Stimulated activated CD4-positive, alpha-beta T cell treated with anti-CD3 and anti-CD28 coated beads, TNF-alpha, amount 100 ng/mL, for 1 hour (primary cell): ENCODE data around the gene DUSP5.
"Not testable (repeated sequence)": the region's sequence is repeated elsewhere in the genome, so short reads cannot be mapped to it uniquely, and the experiment has no call there.

Experiments
- DNase-seq, 3 donors: peaks; one replicate each; pipeline ENCODE4 v3.0.0-alpha.2; 2020; ENCODE audit warnings: low read depth in 3 of 3, low spot score in 1 of 3

The DUSP5 gene, protein sequence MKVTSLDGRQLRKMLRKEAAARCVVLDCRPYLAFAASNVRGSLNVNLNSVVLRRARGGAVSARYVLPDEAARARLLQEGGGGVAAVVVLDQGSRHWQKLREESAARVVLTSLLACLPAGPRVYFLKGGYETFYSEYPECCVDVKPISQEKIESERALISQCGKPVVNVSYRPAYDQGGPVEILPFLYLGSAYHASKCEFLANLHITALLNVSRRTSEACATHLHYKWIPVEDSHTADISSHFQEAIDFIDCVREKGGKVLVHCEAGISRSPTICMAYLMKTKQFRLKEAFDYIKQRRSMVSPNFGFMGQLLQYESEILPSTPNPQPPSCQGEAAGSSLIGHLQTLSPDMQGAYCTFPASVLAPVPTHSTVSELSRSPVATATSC

DNA sequence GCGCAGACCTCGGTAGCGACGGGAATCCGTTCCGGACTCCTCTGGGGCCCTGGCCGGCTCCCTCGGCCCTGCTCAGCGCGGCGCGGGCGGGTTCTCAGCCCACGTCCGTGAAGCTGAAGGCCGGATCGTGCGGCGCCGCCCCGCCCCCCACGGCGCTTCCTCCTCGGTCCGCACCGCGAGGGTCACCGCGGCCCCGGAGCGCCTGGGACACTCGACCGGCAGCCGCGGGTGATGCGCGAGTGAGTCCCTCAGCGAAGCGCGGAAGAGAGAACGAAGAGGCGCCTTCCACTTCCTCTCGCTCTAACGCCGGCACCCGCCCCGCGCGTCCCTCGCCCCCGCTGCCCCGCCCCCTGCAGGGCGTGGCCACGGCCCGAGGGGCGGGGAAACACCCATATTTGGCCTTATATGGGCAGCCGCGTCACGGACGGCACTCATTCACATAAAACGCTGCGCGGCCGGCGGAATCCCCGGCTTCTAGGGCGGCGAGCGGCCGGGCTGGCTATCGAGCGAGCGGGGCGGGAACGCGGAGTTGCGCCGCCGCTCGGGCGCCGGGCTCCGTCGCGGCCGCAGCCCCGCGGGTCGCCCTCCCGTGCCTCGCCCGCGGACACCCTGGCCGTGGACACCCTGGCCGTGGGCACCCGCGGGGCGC lies at the start of gene DUSP5:
Gene DUSP5, plus strand, starts transcription at position 470 of the 649 bp plus-strand sequence. CDS start 215 bp downstream, outside the sequence.
- peak; percentile 87 to 95 (median 93) for DNase-seq

DNA sequence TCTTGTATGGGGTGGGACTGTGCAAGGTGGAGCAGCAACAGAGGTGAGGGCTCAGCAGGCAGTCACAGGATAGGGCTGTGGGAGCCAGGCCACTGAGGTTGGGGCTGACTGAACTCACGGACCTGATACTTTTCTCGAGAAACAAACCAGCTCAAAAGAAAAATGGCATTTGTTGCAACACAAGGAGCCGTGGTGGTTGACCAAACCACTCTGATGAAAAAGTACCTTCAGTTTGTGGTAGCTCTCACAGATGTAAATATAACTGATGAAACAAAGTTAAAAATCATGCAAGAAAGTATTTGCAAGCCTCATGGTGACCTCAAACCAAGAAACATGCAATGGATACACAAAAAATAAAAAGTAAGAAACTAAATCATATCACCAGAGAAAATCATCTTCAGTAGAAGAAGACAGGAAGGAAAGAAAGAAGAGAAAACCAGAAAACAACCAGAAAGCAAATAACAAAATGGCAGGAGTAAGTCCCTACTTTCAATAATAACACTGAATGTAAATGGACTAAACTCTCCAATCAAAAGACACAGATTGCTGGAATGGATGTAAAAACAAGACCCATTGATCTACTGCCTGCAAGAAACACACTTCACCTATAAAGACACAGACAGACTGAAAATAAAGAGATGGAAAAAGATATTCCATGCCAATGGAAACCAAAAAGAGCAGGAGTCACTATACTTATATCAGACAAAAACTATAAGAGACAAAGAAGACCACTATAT lies 48.9 kb upstream of the DUSP5 start:
- no peak for DNase-seq

DNA sequence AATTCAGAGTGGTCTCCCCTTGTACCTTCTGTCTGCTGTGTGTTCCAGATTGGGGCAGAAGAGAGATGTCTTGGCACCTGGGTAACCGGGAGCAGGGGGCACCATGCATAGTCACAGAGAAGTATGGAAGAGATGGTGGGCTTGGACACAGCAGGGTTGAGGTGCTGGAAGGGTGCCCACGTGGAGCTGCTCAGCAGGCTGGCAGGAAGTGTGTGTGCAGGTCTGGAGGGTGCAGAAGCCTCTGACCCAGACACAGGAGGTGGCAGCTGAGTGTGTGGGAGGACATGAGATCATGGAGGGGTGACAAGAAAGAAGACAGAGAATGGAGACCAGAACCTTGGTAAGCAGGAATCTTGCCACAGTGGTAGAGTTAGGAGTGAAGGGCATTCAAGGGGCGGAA lies 42.3 kb upstream of the DUSP5 start:
- no peak for DNase-seq

DNA sequence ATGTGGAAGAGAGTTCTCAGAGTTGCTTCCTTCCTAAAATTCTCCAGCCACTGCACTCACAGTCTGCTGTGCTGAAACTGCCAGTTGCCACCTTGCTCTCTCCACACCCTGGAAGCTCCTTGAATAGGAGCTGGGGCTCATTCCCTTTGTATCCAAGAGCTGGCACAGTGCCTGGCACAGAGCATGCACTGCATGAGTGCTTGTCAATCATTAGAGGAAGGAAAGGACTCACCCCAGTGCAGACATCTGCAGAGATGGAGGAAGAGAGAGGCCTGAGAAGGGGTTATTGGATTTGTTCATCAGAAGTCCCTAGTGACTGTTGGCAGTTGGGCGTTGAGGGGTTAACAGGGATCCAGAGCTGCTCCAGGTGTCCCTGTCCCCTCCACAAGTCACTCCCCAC lies 41.7 kb upstream of the DUSP5 start:
- no peak for DNase-seq

DNA sequence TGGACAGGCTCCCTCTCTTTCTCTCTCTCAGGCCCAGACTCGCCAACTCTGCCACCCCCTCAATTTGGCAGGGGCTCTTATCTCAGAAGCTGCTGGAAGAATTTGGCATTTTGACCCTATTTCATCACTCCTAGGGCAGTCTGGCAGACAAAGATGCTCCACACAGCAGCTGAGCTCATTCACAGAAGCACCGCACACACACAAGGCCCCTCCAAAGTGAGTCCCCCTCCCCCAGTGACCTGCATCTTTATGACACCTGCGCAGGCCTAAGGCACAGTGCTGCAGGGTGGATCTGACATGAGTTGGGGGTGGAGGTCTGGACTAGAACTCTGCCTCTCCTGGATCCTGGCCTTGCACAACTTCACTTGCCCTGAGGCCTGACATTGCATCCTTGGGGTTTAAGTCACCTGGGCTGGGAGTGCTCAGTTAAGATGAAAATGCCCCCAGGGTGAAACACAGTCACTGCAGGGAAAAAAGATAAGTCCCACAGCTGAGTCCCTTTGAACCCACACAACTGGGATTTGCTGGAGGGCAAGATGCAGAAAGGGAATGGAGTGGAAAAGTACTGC lies 41.1 kb upstream of the DUSP5 start:
- DNase-seq = no peak

DNA sequence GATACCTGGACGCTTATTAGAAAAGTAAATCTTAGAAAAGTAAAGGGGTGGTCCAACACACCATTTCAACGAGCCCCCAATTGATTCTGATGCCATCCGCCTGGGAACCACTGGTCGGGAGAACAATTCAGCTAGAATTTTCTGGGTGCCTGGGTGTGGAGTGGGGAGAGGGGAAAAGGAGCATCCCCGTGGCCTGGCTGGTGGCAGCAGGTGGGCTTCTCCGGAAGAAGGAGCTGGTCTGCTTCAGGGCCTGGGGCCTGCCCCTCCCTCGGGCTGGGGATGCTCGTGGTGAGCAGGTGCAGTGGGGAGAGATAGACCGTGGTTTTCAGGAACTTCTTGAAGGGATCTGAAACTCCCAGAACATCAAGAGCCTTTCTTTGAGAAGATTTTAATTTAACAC lies 39.9 kb upstream of the DUSP5 start:
- DNase-seq = no peak

DNA sequence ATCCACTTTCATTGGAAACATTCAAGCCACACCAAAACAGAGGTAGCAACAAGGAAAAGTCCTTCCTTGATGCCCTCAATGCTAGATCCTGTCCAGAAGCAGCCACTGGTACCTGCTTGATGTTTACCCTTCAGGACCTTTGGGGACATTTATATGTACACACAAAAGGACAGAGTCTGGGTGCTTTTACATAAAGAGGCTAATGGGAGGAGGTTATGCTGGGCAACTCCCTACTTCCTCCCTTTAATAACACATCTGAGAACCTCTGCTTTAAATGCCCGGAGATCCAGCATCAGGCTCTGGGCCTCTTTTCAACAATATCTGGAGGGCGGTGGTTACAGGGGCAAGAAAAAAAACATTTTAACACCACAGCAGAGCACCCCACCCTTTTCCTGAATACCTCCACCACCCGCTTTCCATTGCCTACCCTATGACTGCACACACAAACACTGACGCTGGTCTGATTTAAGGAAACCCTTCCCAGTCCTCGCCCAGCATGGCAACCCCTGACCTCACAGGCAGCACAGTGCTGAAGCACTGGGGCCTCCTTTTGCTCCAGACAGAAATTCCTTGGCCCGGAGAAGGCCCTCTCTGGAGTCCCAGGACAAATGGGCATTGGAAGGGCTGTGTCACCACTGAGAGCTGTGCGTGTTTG lies 39.3 kb upstream of the DUSP5 start:
- no peak for DNase-seq

DNA sequence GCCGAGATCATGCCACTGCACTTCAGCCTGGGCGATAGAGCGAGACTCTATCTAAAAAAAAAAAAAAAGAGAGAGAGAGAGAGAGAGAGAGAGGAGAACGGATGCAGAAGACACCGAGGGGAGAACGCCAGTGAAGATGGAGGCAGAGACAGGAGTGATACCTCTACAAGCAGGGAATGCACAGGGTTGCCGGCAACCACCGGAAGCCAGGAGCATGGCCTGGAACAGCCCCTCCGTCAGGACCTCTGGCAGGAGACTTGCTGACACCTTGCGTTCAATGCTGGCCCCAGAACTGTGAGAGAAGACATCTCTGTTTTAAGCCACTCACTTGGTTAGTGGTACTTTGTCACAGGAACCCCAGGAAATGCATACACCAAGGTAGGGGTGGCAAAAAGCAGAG lies 38.1 kb upstream of the DUSP5 start:
- no peak for DNase-seq

DNA sequence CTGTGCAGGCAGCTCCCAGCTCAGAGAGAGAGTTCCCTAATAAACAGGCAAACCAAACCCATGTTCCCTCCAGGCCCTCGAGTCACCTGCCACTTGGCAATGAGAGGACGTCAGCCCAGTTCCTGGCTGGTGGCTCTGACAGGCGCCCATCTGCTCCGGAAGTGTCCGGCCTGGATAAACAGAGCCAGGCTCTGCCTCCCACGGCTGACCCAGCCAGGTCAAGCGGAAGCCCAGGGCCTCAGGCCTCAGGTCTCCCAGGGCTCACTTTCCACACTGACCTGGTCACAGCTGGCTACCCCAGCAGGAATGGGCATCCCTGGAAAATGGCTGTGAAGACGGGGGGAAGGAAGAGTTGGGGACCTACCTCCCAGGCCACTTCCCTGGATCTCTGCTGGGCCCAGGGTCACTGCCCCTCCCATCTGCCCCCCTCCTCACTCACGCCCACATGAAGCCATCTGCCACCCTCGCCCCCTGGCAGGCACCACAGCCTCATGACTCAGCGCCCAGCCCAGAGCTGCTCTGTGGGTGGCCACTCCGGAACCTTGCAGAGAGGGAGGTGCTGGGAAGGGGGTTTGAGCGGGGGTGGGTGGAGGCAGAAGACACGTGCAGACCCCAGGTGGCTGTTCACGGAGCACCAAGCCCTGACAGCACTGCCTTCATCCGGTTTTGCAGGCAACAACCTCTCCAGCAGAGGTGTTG lies 37.4 kb upstream of the DUSP5 start:
- DNase-seq = peak in 1 of 3 donors; percentile 7

DNA sequence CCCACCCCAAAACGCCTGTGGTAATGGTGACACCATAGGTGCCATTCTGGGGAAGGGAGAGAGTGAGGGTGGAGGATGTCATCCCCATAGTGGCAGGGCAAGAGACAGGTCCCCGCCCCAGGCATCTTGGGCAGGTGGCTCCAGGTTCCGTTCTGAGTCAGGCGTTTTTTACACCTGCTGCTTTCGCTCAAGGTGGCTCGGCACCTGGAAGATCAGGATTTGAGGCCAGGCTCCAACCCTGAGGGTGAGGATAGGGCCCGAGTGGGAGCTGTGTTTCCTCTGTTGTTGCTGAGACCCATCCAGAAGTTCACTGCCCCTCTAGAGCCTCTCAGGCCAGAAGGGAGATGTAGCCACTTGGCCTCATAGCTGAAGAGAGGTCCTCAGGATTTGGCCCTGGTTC lies 36.6 kb upstream of the DUSP5 start:
- DNase-seq = no peak

DNA sequence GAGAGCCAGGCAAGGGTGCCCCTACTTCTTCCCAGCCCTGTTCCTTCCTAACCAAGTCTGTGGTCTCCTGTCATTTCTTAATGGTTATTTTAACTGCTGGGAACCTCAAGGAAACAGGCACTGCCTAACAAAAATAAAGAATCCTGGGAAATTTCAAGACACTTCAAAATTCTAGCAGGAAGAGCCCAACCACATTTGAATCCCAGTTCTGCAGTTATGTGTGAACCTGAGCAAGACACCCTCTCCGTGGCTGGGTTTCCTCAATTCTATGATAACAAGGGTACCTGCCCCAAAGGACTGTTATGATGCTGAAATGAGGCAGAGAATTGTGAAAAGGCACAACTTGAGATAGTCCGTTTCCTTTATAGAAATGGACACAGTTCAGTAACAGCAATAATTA lies 36.2 kb upstream of the DUSP5 start:
- DNase-seq = no peak

DNA sequence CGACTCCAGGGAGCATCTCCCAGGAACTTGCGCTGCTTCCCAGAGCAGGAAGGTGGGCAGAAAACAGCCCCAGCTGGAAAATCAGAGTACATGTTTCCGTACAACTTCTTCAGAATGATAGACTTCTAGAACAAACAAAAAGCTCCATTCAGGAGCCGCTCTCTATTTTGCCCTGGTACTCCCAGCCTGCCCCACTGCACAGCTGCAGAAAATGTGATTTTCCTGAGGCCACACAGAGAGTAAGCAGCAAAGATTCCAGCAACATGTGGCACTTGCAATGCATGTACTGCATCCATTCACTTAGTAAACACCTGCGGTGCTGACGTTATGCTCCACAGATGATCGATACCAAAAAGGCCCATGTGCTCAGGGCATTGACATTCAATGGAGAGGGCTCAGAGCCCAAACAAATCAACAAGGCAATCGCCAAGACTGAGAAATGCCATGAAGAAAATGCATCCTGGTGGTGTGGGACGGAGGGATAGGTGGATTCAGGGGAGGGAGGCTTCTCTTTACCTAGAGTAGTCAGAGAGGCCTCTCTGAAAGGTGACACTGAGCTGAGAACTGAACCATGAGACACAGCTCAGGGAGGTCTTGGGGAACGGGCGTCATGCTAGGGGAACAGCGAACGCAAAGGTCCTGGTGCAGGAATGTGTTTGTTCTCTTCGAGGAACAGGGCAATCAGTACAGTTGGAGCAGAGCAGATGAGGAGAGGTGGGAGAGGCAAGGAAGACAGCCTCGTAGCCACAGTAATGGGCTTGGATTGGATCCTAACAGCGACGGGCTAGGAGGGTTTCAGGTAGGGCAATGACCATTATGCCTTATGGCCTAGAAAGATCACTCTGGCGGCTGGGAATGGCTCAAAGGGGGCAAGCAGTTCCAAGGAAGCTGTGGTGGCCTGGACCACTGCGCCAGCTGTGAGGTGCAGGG lies 35.3 kb upstream of the DUSP5 start:
- no peak for DNase-seq

DNA sequence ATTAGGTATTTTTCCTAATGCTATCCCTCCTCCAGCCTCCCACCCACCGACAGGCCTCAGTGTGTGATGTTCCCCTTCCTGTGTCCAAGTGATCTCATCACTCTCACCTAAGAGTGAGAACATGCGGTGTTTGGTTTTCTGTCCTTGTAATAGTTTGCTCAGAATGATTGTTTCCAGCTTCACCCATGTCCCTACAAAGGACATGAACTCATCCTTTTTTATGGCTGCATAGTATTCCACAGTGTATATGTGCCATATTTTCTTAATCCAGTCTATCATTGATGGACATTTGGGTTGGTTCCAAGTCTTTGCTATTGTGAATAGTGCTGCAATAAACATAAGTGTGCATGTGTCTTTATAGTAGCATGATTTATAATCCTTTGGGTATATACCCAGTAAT lies 29.4 kb upstream of the DUSP5 start:
- not testable (repeated sequence) for DNase-seq

DNA sequence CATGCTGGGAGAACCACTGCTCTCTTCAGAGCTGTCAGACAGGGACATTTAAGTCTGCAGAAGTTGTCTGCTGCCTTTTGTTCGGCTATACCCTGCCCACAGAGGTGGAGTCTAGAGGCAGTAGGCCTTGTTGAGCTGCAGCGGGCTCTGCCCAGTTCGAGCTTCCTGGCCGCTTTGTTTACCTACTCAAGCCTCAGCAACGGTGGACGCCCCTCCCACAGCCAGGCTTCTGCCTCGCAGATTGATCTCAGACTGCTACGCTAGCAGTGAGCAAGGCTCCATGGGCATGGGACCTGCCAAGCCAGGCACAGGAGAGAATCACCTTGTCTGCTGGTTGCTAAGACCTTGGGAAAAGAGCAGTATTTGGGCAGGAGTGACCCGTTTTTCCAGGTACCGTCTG lies 27.2 kb upstream of the DUSP5 start:
- not testable (repeated sequence) for DNase-seq

DNA sequence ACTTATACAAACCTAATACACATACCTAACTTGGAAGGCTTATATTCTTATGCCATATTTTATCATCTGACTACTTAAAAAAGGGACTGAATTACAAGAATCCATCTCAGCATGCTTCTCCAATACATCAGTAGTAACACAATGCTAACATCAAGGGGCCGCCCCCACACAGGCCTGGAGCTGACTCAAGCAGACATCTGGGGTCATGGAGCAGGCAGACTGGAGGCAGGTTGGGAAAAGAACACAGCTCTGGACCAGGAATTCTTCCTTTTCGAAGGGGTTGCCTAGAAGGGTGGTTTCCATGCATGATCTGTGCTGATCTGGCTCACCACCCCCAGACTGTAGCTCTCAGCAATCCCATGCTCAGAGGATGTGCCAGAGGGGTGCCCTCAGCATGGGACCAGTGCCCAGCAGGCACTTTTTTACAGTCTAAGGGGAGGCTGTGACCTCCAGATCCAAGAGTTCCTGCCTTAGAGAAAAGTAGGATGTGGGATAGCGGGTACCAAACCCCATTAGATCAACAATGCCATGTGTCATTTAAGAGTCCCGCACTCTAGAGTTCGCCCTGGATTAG lies 26.1 kb upstream of the DUSP5 start:
- DNase-seq = no peak

DNA sequence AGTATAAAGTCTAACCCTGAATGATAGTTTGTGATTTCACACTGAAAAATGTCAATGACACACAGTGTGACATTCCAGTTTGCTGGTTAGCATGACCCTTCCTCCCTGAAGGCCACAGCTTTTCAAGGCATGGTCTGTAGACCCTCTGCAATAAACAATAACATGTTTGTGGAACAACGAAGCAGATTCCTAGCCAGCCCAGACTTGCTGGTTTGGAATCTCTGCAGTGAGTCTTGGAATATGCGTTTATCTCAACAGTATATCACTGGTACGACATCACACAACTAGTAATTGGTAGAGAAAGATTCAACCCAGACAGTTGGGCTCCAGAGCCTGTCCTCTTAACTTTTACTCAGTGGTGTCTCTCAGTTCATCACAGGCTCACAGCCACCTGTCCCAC lies 23.7 kb upstream of the DUSP5 start:
- no peak for DNase-seq

DNA sequence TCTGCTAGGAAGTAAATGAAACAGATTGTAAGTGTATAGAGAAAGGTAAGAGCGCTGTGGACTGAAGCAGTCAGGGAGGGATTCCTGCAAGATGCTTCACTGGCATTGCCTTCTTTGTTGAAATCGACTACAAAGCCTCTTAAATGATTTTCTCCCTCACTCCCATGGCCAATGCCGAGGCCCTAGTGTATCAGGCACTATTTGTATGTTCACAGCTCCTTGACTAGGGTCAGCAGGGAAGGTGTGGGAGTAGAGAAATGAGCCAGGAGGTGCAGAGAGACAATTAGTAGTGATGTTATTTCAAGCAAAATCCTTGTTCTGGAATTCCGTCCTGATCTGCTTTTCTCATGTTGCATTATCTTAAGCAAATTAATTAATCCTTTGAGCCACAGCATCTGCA lies 22.9 kb upstream of the DUSP5 start:
- no peak for DNase-seq

DNA sequence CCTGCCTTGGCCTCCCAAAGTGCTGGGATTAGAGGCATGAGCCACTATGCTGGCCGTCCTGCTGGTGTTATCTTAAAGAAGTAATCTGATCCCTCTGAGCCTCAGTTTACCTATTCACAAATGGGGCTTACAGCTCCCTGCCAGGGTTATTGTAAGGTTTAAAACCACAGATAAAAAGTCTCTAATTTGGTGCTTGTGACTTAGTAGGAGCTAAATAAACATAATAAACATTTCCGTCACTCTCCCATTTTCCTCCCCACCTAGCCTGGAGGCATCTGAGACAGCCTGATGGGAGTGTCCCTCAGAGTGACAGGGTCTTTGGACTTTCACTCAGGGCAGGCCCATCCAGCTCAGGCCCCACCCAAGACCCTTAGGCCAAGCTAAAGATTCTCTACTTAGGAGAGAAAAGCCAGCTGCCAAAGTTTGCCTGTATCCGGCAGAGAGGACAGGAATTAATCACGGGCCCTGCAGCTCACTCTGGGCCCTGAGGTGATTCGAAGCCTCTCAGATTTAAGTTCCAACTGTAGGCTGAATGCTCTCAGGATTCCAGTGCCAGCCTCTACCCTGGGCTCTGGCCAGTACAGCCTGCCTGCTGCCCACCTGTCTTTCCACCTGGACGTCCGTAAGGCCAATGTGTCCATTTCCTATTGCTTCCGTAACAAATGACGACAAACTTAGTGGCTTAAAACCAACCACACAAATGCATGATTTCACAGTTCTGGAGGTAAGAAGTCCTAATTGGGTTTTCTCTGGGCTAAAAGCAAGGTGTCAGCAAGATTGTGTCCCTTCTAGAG lies 21.8 kb upstream of the DUSP5 start:
- no peak for DNase-seq
